HG03103 (cell line): ENCODE measurements around the gene GPR87.

Source experiments
- ATAC-seq: cut with Tn5 transposase; IDR thresholded peaks from one replicate; pipeline ENCODE4 v1.9.1; 2021; ENCODE audit warnings: low read depth; ENCODE audit not compliant: unreplicated experiment

GPR87 gene

DNA sequence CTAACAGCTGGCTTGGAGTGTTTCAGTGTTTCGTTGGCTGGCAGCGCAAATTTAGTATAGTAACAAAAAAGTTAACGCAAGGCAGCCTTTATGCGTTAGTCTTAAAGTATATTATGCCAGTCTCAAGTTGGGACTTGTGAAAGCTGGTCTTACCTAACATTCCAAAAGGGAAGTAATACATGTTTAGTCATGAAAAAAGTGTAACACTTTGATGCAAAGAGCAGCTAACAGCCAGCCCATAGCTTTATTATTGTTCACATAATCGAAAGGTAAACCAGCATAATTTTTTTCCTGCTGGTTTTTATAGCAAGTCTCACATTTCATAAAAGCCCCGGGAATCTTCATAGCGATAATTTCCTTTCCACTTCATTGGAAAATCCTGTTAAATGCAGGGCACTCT is 2.4 kb upstream of the GPR87 start:
- no peak for ATAC-seq

DNA sequence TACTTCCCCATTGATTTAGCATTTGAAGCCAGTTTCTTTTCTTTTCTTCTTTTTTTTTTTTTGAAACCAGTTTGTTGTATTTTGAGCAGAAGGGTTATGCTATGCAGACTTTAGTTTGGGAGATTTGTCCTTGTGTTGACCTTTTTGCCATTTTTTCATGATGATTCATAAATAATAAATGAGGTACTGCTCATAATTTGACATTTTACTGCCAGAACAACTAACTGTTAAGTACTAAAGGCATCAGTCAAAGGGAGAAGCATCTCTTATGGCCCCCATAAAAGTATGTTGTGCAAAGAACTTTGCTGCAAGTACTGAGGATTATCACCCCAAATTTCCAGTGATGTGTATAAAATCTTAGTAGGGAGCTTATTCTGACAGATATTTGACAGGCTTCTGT is 1.7 kb upstream of the GPR87 start:
- no peak for ATAC-seq

DNA sequence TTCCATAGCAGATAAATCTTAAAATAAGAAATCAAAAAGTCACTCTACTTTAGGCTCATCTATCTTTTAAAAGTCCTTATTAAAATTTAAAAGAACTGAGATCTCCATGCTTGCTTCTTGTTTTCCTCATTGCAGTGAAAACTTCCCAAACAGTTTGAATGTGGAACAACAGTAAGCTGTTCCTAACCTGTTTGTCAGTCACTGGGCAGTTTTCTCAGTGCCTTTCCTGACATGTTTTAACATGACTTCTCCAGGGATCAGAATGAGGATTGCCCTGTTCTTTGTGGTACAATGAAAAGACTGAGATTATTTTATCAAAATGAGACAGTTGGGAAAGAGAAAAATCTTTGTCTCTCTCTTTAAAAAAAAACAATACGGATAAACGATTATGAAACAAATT is 774 bp downstream of the GPR87 start:
- no peak for ATAC-seq

DNA sequence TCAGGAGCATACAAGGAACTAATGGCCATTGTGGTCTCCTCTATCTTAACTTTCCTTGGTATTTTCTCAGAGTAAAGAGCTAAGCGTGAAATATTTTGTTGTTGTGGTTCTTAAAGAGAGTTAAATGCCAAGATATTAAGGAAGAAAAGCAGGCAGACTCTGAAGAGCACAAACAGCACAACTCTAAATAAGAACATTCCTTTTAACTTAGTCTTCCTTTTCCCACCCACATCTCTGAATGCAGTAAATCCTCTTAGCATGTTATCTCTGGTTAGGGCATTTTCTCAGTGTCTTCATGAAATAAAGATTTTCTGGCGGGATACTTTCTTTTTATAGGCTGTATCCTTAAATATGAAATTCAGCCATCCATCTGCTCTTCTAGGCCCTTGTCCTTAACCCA is 1.5 kb downstream of the GPR87 start:
- ATAC-seq = no peak

DNA sequence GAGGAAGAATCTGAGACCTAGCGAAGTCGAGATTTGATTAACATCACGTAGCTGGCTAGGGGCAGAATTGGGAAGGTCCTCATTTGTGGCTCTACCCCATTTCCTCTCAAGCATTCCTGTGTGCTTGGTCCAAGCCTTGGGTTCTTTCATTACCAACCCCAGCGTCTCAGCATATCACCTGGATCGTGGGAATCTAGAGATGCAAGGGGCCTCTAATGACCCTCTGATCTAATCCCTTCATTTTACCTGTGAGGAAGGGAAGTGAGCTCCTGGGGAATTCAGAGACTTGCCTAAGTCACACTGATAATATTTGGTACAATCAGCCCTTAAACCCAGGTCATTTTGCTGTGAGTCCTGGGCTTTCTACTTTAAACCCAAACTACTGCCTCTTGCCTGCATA is 2.0 kb downstream of the GPR87 start:
- ATAC-seq = no peak

DNA sequence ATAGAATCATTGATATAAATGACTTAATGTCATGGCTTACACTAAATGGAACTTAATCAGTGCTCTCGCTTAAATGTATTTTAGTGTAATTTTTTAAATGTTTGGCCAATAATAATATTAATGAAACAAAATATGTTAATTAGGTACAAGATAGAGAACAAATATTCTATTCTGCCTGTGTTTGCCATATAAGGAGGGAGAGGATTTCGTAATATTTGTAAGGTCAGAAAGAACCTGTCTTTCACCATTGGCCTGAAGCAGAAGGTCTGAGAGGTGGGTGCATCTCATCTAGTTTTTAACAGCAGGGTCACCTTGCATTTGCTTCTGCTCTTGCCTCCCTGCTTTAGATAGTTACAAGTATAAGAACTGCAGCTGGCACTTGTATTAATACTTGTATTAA is 2.5 kb downstream of the GPR87 start:
- ATAC-seq = no peak

DNA sequence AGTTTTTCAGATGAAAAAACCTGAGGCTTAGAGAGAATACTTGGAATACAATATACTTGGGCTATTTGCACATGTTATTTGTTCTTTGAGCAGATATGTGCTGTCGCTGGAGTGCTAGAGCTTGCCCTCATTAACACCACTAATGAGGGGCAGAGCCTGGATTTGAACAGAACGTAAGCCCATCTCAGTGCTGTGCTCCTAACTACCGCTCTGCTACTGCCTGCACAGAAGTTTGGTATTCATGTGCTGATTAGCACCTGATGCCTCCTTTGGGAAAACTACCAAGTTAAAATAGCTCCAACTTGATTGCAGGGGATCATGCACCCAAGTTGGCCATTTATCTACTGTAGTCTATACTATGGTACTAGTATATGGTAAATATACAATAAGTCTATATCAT is 3.6 kb downstream of the GPR87 start:
- ATAC-seq = no peak

DNA sequence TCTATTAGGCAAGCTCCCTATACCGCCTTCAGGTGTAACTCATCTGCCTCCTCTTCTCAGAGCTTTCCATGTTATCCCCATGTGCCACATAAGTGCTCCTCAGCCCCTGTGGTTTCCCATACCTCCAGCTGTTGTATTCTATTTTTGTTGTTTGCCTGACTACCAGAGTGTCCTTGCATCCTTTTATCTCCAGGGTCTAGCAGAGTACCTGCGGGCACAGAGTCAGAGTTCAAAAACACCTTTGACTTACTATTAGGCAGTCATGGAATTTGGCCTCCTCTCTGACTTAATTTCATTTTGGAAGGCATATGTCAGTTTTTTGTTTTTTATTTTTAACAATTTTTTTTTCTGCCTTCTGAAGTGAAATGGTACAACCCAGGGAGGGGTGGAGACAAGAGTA is 7.1 kb downstream of the GPR87 start:
- ATAC-seq = no peak

DNA sequence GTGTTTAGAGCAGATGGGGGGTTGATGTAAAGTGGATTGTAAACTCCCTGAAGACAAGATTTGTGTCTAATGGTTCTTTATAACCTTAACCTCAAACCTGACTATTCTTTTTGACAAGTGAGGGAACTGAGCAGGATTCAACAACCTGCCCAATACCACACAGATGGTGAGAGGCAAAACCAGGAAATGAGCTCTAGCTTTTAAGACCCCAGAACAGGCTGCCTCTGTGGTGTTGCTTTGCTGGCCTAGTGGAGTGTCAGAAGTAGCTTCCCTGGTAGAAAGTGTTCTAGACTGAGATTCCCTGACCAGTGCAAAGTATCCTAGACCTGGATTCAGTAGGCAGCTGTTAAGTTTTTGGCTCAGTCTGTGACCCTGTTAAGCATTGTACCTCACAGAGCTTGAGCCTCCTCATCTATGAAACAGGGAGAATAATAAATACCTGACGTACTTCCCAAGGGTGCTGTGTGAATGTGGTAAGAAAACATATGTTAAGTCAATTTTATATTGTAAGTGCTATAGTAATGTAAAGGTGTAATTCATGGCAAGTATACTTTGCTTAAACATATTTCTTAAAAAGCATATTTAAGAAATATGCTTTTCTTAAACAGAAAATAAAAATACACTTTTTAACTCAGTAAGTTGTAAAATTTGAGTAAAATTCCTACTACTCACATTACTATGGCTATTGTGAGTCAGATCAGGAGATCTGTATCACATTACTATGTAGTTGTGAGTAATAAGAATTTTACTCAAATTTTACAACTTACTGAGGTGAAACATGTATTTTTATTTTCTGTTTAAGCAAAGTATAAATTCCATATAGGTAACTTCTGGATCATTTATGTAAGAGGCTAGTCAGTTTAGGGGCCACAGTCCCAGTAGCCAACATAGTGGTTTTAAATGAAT is 8.8 kb downstream of the GPR87 start:
- ATAC-seq = no peak

DNA sequence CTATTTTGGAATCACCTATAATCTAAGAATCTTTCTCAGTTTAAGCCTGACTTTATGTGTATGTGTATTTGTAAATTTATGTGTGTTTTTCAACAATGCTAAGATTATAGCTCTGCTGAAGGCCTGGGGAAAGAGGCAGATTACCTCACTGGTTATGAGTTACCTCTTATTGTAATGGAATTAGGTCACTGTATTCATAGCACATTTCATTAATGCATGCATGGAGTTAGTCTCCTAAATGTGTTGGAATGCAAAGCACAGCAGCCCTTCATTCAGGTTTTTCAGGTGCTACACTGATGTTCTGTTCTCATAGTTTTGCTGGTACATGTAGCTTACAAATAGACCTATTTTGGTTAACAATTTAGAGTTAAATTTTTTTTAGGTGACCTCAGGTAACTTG is 9.5 kb downstream of the GPR87 start:
- ATAC-seq = no peak

DNA sequence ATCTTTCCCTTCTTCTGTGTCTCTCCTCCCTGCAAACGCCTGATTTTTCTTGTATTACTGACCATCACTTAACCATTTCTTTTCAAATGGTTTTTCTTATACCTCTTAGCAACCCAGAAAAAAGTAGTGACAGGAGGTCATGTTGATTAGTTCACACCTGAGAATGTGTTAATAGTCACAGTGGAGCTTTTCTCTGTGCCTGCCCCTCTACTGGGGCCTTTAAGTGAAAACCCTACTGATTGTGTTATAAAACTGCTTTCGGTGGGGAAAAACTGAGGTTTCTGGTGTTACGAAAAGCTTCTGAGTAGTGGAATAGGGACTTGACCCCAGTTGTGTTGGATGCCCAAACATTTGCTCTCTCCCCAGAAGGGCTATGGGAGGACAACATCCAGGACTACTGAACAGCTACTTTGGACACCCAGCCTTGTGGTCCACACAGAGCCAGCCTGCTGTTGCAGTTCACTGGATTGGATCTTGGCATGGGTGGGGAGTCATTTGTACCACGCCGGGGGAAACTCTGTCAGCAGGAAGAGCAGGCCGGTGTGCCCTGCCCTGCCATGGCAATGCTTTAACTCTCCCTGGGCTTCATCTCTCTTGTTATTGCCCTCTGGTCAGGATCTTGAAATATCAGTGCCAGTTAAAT is 10.3 kb downstream of the GPR87 start:
- no peak for ATAC-seq

DNA sequence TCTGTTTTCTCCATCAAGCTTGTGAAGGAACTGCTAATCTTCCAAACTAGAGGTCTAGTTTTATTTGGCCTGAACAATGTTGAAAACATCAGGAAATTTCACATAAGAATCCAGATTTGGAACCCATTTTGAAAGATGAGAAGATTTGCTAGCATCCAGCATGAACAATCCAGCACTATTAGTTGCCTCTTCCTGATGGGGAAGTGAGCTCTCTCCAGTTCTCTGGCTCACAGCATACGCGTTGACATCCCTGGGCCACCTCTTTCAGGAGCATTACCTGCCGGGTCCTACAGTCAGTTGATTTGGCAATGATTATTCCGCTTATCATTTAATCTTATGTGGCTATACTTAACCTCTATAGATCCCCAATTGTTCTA is 10.9 kb downstream of the GPR87 start:
- ATAC-seq = no peak

DNA sequence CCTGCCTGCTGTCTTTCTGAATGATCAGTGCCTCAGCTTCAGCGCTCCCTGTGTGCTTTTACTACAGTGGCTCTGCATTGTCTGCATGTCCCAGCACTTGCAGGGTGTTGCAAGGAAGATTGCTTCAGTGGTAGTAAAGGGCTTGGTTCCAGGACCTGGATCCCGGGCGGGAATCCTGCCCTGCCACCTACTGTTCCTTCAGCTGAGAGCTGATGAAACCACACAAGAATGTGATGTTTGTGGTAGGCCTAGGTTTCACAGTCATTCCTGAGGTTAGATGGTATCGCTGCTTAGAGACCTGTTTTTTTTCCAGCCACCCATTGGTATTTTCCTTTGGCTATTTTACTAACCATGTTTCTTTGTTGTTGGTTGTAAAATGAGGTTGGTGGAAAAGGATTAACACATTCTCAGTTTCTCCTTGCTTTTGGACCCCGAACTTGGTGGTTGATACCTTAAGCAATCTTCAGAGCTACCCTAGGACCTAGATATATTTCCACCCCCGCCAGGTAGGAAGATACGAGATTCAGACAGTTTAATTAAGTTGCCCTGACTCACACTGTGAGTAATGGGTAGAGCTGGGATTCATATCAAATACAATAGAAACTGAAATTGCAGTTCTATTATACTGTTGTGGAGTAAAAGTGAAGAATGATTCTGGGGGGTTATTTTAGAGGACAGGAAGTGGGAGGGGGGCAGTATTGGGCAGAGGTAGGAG is 11.4 kb downstream of the GPR87 start:
- no peak for ATAC-seq

DNA sequence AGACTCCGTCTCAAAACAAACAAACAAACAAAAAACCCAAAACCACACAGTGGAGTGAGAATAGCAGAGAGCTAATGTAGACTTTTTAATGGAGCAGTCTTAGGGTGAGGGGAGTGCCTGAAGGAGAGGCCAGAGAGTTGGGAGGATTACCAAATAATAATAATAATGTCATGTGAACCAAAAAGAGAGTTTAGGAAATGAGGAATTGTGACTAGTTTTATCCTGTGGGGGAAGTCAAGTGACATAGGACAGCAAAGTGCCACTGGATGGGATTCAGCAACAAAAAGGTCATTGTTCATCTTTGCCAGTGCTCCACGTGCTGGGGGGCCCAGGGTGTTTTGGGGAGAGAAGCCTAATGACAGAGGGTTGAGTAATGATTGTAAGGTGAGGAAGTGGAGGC is 12.9 kb downstream of the GPR87 start:
- ATAC-seq = no peak

DNA sequence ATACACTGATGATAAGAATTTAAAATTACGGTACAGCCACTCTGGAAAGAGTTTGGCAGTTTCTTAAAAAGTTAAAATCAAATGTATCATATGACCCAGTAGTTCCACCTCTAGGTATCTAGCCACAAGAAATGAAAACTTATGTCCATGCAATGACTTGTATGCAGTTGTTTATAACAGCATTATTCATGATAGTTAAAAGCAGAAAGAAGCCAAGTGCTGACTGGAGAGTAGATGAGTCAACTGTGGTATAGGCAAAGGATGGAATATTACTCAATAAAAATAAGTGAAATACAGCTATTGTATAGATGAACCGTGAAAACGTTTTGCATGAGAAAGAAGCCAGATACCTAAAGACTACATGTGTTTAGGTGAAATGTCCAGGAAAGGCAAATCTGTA is 14.8 kb downstream of the GPR87 start:
- ATAC-seq = no peak

DNA sequence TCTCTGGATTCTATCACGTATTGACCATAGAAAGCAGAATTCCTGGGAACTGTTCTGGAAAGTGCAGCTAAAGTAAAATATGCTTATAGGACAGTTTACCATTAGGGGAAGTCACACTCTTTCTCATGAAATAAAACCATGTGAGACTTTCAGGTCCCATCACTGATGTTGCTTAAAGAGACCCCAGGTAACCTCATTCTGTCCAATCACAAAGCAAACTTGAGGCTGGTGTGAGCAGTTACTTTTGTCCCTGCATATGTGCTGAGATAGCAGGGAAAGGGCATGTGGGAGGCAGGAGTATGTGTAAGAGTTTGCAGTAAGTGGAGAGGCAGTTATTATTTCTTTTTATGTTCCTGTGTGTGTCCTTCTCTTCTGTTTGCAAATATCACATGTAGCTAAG is 16.1 kb downstream of the GPR87 start:
- ATAC-seq = no peak

DNA sequence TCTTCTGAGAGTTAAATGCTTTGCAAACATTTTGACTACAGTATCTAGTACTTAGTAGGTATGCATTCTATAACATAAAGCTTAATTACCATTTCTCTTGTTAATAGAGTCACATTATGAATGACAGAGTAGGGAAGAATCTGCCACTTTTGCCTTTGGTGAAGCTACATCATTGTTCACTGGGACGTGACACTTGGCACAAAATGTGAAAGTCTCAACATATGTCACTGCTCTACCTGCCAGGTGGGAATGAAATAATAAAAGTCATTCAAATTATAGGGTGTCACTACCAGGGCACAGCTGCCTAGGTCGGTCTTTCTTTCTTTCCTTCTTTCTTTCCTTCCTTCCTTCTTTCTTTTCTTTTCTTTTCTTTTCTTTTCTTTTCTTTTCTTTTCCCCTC is 17.6 kb downstream of the GPR87 start:
- ATAC-seq = no peak

DNA sequence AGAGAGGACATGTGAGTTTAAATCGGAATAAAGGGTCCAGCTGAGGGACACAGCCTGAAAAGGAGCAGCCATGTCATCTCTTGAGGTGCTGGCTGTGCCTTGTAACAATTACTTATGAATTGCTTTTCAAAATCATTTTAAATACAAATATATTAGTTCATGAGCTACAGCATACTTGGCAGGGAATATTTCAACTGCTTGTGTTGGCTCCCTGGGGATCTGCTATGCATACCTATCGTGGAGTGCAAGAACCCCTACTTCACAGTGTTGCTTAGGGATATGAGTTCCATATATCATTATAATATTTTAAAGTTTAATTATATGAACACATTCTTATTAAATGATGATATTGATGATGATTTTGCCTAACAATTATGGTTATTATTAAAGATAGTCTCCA is 19.2 kb downstream of the GPR87 start:
- no peak for ATAC-seq

DNA sequence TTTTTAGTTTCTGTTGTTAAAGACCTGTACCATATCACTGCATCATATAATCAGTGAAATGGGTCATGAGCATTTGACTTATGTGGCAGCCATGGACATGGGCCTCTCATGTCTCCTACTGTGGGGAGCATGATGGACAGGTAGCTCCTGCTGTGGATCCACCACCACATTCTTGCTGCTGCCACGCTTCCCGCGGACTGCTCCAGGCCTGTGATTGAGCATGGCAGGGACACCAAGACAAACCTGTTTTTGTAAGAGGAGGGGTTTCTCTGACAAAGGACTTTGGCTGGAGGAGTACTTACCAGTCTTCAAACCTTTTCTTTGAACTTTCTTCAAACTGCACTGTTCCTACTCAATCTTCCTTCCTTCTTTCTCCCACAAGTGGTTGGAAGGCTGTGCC is 20.4 kb downstream of the GPR87 start:
- ATAC-seq = no peak

DNA sequence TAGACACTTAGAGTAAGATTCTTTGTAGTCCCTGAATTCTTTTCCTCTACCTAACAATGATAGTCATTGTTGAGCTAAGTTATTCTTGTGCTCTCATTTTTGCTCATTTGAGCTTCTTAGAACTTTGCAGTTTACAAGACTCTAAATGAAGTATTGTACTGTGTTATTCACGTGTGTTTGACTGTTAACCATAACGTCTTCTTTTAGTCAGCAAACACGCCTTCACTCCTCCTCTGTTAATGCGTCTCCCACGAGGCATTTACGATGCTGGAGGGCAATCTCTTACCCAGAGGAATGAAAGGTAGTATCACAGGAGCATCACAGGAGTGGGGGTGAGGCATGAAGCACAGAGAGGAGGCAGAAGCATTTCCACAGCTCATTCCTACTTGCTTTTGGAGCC is 23.5 kb downstream of the GPR87 start:
- no peak for ATAC-seq

DNA sequence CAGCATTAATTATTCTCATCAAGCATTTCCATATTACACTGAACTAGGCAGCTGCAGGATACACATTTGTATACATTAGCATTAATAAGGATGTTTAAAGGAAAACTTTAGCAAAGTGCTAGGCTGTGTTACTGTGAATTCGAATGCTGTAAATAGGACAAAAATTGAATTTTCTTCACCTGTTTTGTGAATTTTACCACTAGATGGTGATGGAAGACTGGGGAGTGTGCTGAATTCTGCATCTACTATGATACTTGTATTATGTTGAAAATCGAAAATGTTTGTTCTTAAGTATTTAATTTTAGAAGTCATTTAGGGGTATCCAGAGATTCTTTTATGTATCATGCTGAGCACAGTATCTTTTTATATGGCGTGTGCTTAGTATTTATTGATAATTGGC is 25.9 kb downstream of the GPR87 start:
- ATAC-seq = no peak

DNA sequence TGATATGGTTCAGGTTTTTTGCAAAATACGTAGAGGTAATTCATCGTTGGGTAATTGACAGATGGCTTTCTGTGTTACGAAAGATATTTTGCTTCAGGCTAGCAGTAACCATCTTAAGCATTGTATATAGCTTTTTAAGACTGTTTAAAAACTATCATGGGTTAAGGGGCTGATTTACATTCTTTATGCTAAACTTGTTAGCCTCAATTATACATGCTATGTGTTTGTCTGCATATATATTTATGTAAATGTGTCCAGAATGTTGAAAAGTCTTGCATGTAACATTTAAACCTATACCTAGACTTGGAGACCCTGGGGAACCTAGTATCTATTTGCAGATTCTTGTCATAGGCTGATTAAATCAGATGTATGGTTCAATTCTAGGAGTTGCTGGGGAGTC is 27.2 kb downstream of the GPR87 start:
- no peak for ATAC-seq
